ENCODE data around the gene ZNF418.
"Not testable (repeated sequence)": the region's sequence is repeated elsewhere in the genome, so short reads cannot be mapped to it uniquely, and the experiment has no call there.

ZNF418 gene

DNA sequence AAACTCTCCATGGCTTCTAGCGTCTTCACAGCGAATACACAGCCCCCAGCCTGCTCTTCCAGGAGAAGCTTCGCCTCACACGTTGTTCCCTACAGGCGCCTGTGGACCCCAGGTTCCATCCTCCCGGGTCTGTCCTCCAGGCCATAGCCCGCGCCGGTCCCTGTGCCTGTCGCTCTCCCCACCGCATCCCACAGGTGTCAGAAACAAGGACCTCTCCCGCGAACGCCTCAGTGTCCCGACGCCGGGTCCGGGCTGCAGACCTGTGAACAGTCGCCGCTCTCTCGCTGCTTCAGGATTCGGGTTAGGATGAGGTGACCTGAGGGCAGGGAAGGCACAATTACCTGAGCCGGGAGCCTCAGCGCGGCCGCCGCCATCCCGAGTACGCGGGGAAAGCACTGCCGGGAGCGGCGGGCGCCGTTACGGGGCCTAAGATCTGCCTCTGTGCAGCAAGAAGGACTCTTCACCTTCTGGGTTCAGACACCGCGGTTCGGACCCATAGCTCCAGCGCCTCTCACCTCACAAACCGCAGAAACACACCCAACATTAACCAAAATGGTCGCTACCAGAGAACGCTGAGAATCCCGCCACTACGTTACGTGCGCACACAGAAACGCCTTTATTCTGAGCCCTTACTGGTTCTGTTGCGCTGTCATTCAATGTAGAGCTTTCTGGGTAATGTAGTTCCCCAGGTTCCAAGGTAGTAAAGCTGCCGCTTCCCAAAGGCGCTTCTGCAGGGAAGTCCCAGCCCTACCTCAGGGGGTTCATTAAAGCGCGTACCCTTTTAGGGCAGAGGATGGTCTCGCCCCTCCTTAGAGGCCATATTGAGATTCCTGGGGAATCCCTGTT, at the start of gene ZNF418:
ZNF418 (minus strand) TSS at position 583 of the 846 bp plus-strand sequence. CDS start 1,580 bp downstream, outside the sequence.
- DNase-seq = peak; percentile 62

DNA sequence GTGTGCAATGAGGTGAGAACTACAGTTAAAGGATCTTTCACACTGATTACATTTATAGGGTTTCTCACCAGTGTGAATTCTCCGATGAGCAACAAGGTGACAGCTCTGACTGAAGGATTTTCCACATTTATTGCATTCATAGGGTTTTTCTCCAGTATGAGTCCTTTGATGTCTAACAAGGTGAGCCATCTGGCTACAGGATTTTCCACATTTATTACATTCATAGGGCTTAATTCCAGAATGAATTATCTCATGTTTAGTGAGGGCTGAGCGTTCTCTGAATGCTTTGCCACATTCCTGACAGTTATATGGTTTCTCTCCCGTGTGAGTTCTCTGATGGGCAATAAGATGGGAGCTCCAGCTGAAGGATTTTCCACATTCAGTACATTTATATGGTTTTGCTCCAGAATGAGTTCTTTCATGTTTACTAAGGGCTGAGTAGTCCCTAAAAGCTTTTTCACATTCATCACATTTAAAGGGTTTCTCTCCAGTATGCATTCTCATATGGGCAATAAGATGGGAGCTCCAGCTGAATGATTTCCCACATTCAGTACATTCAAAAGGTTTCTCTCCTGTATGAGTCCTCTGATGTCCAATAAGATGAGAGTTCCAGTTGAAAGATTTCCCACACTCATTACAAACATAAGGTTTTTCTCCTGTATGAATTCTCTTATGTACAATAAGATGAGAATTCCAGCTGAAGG, 43.5 kb upstream of the ZNF418 start:
- DNase-seq = no peak

DNA sequence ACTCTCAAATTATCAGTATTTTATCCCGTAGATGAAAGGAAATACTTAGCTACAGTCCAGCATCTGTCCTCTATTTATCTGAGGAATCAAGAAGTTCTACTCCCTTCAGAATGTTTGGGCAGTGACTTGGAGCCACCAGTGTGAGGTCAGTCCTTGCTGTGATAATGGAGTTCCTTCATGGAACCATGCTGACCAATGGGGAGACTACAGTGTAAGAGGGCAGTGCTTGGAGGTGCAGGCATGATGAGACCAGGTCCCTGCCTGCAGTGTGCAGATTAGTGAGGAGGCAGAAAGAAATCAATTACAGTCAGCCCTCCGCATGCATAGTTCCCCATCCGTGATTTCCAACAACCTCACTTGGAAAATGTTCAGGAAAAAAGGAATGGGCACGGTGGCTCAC, 39.2 kb upstream of the ZNF418 start, which contains the start of gene C19orf18:
C19orf18 (minus strand) TSS at position 101 of the 400 bp plus-strand sequence. CDS start 102 bp downstream, outside the sequence.
- DNase-seq = no peak

DNA sequence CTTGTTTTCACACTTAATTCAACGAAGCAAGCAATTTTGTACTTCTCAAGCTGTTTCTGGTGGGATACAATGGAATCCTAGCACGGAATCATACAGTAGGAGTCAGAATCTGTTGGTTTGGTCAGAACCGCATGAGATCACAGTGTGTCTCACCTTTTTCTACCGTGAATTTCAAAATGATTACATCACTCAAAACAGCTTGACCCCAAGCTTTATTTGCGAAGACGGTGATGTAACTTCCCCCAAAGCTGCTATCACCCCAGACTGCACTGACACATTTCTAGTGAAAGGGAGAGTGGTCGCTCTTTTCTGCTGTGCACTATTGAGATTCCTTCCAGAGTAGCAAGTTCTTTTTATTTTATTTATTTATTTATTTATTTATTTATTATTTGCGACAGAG, 29.6 kb upstream of the ZNF418 start:
- no peak for DNase-seq

DNA sequence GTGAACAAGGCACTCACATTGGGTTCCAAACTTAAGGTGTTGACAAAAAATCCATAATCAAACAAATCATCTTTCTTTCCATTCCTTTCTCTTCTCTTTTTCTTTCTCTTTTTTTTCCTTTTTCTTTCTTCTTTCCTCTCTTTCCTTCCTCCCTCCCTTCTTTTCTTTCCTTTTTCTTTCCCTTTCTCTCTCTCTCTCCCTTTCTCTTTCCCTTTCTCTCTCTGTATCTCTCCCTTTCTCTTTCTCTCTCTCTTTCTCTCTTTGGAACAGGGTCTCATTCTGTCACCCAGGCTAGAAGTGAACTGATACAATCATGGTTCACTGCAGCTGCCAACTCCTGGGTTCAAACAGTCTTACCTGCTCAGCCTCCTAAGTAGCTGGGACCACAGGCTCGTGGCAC, 26.6 kb upstream of the ZNF418 start:
- no peak for DNase-seq

DNA sequence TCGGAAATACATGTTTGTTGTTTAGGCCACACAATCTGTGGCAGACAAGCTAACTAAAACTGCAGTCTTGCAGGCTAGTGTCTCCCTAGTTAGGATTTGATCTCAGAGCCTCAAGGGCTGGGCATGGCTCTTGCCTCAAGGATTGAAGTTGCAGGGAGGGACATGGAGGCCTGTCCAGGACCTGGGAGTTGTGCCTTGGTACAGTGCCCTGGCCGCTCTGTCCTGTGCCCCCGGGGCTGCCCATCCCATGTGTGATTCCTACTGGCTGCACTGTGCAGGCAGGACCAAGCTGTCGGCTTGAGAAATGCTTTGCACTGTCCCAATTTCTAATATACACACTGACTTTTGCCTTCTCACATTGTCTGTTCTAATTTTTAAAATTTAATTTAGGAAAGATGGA, 19.8 kb upstream of the ZNF418 start:
- DNase-seq = no peak

DNA sequence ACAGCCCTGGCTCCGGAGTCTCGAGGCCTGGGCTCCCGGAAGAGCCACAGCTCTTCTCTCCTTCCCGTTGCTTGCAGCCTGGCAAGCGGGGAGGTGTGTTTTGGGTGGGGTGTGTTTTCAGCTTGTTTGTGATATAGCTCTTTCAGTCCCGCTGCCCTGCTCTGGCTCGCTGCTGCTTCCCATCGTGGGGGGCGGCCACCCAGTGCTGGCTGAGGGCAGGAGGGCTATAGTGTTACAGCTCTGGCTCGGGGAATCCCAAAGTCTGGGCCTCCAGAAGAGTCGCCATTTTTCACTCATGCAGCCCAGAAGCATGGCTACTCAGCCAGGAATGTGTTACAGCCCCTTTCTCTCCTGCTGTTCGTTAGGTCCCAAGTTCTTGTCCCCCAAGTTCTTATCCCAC, 14.5 kb upstream of the ZNF418 start:
- DNase-seq = no peak

DNA sequence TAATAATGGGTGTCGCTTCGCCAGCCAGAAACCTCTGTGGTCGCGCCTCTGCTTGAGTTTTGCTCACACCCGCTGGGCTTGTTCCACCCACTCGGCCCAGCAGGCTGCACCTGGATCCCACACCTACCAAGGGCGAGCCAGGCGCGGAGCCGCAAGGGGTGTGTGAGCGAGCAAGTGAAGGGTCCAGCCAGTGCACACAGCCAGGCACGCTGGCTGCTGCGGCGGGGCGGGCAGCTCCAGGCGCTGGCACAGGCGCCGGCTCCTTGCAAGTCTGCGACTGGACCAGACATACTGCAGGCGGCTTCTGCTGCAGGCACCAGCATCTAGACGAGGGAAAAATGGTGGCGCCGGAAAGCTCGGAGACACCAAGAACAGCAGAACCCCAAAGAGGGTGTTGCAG, 14.1 kb upstream of the ZNF418 start:
- no peak for DNase-seq

DNA sequence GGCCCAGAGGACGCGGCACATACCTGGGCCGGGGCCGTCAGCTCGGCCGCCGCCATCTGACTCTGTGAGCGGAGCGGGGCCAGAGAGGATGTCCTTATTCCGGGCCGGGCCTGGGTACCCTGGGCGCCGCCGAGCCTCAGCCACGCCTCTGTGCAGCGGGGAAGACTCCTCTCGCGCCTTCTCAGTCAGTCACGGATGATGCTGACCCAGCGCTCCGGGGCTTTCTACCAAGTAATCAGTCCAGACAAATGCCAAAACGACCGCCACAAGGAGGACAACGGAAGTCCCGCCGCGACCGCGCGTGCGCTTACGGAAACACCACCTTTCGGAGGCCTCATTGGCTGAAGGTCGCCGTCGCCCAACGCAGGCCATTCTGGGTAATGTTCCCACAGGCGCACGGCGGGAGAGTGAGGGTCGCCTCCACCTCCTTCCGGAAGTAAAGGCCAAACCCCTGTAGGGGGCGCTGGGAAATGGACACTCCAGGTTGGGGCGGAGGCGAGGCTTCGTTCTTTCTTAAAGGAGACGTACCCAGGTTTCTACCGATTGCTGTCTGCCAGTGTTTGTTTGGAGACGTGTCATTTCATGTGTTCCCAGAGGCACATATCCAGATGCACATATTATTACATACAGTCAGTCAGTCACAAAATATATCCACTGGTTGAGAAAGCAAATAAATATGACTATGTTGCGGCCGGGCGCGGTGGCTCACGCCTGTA, 12.4 kb upstream of the ZNF418 start, which contains the start of gene ZNF256:
ZNF256 (minus strand) TSS at position 288 of the 716 bp plus-strand sequence; CDS start at position 56, 232 bp downstream.
- peak; percentile 94 for DNase-seq

DNA sequence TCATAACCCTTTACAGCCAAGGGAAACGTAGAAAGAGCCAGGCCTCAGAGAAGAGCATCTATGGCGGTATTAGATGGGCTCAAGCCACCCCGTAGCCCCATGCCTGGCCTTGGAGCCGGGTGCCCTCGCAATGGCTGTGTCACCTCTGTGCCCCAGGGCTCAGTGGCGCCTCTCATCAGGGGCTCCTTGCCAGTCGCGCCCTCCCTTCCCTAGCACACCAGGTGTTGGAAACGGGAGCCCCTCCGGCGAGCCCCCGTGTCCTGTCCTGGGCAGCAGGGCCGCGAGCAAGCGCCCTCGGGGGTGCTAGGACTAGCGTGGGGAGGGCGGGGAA, 11.9 kb upstream of the ZNF418 start:
- DNase-seq = no peak

DNA sequence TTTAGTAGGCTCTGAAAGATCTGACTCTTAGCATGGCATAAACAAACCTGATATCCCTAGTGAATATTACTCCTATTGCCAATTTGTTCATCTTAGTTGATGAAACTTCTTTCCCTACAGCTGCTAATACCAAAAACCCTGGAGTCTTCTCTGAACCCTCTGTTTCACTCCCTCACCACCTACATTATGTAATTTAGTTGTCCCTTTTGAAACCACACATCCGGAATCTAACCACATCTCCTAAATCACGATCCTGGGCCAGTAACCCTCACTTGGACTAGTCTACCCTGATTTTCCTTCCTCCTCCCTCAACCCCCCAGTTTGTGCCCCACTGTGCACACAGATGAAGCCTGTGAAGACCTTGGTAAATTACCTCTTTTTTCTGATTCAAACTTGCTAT, 11.1 kb upstream of the ZNF418 start:
- no peak for DNase-seq

DNA sequence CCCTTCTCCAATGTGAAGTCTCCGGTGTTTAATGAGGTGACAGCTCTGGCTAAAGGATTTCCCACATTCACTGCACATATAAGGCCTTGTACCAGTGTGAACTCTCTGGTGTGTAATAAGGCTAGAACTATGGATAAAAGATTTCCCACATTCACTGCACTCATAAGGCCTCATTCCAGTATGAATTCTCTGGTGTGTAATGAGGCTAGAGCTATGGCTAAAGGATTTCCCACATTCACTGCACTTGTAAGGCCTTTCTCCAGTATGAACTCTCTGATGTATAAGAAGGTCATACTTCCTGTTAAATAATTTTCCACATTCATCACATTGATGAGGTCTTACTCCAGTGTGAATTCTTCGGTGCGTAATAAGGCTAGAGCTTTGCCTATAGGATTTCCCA, 6.4 kb upstream of the ZNF418 start:
- DNase-seq = no peak

DNA sequence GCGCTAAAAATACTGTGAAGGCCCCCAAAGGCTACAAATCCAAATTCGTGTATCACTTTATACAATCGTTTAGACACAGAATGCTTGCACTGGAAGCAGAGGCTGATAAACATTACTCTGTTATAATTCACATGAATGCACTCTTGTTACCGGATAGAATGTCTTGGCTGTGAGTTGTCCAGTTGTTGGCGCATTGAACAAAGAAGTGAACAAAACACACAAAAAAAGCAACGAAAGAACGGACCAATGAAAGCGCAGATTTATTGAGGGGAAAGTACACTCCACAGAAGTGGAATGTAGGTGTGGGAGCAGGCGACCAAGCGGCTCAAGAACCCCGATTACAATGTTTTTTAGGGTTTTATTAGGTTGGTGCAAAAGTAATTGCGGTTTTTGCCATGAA, 529 bp upstream of the ZNF418 start:
- DNase-seq = no peak

DNA sequence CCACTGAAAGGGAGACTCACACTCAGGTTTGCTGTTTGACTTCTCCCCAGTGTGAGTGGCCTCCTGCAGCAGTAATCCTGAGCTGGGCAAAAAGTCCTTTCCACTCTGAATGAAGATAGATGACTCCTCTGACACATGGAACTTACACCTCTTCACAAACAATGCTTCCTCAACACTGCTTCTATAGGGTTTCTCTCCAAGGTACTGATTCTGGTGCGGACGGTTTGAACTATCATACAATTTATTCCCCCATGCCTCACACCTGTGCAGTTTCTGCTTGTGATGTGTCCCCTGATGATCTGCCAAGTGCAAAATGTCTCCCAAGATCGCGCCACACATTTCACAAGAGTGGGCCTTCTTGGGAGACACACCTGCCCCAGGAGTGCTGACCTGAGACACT, 7.6 kb downstream of the ZNF418 start:
- DNase-seq = no peak

DNA sequence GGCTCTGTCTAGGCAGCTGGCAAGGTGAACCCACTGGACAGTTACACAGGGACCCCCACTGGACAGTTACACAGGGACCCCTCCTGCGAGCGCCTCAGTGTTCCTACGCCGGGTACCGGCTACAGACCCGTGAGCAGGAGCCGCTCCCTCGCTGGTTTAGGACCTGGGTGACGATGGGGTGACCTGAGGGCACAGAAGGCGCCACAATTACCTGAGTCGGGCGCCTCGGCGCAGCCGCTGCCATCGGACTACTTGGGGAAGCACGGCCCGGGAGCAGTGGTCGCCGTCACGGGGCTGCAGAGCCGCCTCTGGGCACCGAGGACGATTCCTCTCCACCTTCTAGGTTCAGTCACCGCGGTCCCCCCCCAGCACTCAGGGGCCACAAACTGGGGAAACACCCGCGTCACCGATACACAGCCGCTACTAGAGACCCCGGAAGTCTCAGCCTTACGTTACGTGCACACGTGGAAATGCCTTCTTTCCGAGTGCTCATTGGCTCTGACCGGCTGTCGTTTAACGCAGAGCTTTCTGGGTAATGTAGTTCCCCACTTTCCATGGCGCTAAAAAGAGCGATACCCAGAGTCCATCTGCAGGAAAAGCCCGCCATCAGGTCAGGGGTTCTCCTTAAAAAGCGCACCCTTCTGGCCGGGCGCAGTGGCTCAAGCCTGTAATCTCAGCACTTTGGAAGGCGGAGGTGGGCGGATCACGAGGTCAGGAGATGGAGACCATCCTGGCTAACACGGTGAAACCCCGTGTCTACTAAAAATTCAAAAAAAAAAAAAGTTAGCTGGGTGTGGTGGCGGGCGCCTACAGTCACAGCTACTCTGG, 18.8 kb downstream of the ZNF418 start, which contains the start of gene ZNF417:
ZNF417 (minus strand) TSS at position 425 of the 828 bp plus-strand sequence; CDS start at position 244, 181 bp downstream.
- peak; percentile 89 for DNase-seq

DNA sequence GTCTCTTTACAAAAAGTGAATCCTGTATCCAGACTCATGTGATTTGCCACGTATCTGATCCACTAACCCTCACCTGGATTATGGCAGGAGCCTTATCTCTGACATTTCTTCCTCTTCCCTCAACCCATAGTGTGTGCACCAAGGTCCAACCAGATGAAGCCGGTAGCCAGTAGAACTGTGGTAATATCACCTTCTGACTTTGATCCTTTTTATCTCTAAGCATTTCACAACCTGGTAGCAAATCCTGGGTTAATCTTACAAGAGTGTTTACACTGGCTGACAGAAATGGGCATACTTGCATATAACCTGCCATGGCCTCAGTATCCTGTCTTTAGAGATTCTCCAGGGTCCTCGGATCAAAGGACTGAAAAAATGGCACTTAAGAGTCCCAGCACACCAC, 20.7 kb downstream of the ZNF418 start:
- DNase-seq = no peak

DNA sequence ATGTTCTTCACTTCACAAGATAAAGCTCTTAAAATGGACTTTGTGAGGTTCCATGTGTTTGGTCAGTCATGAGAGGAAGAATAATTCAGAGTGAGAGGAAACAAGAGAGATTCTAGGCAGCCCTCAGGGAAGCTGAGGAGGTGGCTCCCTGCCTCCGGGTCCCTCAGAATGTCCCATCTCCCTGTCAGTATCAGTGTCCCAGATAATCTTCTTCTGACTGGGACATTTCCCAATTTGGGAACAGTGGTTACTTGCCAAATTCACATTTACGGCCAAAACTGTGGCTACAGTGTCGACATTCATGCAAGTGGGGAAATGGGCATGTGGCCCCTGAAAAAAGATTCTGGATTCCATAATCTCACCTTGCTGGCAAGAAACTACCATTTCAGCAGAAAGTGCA, 27.8 kb downstream of the ZNF418 start:
- DNase-seq = no peak

DNA sequence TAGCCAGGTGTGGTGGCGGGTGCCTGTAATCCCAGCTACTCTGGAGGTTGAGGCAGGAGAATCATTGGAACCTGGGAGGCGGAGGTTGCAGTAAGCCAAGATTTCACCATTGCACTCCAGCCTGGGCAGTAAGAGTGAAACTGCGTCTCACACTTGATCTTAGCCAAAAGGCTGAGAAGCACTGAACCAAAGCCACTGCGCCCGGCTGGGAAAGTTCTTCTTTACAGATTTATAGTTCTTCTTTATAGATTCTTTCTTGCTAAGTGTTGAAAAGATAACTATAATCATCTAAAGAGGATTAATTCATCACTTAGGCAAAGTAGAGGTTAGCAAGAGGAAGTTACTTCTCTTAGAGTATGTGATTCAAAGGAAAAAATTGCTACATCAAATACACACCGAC, 29.9 kb downstream of the ZNF418 start:
- DNase-seq = no peak

DNA sequence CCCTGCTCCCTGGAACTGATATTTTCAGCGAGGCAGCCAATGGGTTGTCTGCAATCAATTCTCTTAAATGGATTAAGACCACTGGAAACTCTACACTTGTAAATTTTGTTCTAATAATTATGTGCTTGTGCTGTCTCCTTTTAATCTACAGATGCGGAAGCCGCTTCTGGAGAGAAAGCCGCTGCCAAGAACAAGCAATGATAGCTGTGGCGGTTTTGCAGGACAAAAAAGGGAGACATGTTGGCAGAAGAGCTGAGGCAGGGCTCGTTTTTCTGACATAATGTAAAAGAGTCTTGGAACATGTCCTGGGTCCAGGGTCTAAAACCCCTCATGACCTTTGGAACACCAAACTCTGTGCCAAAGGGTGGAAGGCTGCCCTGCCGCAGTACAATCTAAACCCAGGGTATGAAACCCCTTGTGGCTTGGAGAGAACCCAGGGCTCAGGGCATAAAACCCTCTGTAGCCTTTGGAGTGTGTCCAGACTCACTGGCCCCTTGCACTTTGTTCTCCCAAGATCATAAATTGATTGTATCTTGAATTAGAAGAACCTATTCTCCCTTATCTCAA, 31.5 kb downstream of the ZNF418 start:
- DNase-seq = no peak

DNA sequence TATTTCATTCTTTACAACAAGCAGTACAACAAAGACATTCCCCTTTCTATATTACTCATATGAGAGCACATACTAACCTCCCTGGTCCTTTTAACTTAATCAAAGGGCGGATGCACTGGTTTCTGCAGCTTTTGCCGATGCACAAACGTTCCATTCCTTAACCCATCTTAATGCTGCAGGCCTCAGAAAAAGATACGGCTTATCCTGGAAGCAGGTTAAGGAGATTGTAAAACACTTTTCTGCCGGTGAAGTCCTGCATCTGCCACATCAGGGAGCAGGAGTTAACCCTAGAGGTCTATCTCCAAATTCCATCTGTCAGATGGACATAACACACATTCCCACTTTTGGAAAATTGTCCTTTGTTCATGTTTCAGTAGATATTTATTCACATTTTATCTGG, 34.9 kb downstream of the ZNF418 start:
- DNase-seq = no peak

DNA sequence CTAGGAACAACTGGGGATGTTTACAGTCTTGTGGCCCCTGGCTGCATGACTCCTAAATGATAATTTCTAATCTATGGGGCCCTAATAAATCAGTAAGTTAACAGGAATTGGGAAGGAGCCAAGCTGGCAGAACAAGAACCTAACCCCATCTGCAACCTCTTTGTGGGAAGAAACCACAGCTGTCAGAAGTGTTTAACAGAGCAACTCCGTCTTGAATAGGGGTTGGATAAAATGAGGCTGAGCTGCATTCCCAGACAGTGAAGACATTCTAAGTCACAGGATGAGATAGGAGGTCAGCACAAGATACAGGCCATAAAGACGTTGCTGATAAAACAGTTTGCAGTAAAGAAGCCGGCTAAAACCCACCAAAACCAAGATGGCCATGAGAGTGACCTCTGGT, 44.5 kb downstream of the ZNF418 start:
- DNase-seq = not testable (repeated sequence)
